ENCODE results near the gene GPER1. TPM values are rescaled to one million over a fixed set of nuclear protein-coding genes. Genes with fewer than 3 reads are reported as not detected.

The GPER1 gene
- polyA plus RNA-seq, 3 donors = 6.5 to 6.9 (median 6.7) TPM

GRCh38 chr7:1100834-1101562 is 13.1 kb downstream of the GPER1 start:
- no peak for DNase-seq

- no peak for DNase-seq
Observed at GRCh38 chr7:1101563-1102431, 13.9 kb downstream of the GPER1 start.

GRCh38 chr7:1103009-1103788 is 15.3 kb downstream of the GPER1 start:
- DNase-seq = no peak

GRCh38 chr7:1103789-1104515 is 16.0 kb downstream of the GPER1 start:
- no peak for DNase-seq

GRCh38 chr7:1104516-1105179 is 16.7 kb downstream of the GPER1 start:
- DNase-seq = no peak

GRCh38 chr7:1105189-1105588 is 17.3 kb downstream of the GPER1 start:
- no peak for DNase-seq

GRCh38 chr7:1106063-1106792 is 18.3 kb downstream of the GPER1 start:
- DNase-seq = no peak

- no peak for DNase-seq
Observed at GRCh38 chr7:1106793-1107421, 19.0 kb downstream of the GPER1 start.

GRCh38 chr7:1108264-1108920 is 20.5 kb downstream of the GPER1 start:
- DNase-seq = no peak

- no peak for DNase-seq
Observed at GRCh38 chr7:1109581-1110310, 21.8 kb downstream of the GPER1 start.

GRCh38 chr7:1110358-1110757 is 22.4 kb downstream of the GPER1 start:
- no peak for DNase-seq

- DNase-seq = no peak
Observed at GRCh38 chr7:1111156-1111555, 23.2 kb downstream of the GPER1 start.

GRCh38 chr7:1112109-1112508 is 24.2 kb downstream of the GPER1 start:
- DNase-seq = no peak

- no peak for DNase-seq
Observed at GRCh38 chr7:1112625-1113547, 25.0 kb downstream of the GPER1 start.

GRCh38 chr7:1113548-1113885 is 25.6 kb downstream of the GPER1 start:
- DNase-seq = no peak

GRCh38 chr7:1114088-1114487 is 26.2 kb downstream of the GPER1 start:
- DNase-seq = no peak

- DNase-seq = no peak
Observed at GRCh38 chr7:1114505-1114904, 26.6 kb downstream of the GPER1 start.

Data from renal pelvis (tissue), 4 donors.